ENCODE results near the gene ADAMTS14.

The ADAMTS14 gene

DNA sequence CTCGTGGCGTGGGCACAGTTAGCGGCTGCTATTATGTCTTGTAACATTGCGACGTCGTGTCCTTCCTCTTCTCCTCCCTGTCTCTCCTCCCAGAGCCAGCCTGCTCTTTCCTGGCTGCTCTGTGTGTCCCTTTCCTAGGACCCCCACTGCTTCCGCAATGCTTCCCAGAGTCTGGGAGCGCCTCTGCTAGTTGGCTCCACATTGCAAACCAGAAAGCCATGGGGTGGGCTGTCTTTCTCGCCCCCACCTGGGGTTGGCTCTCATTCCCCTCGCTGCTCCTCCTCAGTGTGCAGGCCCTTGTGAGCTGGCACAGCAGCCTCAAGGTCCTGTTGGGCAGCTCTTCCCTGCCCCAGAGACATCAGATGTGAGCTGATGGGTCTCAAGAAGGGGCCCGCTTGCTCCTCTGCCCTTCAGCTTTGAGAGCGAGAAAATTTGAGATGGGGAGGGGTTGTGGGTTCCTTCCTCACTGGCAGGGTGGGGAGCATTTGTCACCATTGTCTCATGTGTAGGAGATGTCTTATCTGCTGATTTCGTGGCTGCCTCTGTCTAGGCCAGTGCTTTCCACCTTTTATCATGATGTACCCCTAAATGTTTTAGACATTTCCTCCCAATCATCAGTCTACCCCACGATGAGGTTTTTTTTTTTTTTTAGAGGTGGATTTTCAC lies 3.3 kb downstream of the ADAMTS14 start:
- no peak for DNase-seq

DNA sequence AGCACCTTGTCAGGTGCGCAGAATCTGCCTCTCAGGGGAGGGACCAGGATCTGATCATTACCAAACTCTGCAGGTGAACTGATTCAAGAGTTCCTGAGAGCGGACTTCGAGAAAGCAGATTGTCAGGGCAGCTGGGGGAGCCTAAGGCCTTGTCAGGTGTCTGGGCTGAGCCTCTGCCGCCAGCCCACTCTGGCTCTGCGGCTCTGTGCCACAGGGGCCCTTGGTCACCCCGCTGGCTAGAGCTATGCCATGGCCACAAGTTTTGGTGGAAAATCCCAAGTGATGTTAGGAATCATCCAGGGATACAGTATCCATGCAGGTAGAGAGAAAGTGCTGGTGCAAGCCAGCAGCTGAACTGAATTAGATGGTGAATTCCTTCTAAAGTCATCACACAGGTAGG lies 4.2 kb downstream of the ADAMTS14 start:
- DNase-seq: no peak

DNA sequence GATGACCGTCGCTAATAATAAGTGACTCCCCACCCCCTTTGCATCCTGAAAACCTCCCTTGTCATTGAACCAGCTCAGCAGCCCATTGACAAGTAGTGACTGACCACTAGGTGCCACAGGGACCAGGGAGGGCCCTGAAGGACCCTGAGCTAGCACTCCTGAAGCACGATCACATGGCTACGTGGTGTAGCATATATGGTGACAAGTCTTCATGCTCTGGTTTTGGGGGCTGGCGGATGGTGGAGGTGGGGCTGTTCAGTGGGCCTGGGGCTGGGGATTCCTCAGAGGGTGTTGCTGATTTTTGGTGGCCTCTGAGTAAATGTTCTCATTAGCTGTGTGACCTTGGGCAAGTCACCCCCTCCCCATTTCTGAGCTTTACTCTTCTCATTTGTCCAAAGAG lies 4.7 kb downstream of the ADAMTS14 start:
- no peak for DNase-seq

DNA sequence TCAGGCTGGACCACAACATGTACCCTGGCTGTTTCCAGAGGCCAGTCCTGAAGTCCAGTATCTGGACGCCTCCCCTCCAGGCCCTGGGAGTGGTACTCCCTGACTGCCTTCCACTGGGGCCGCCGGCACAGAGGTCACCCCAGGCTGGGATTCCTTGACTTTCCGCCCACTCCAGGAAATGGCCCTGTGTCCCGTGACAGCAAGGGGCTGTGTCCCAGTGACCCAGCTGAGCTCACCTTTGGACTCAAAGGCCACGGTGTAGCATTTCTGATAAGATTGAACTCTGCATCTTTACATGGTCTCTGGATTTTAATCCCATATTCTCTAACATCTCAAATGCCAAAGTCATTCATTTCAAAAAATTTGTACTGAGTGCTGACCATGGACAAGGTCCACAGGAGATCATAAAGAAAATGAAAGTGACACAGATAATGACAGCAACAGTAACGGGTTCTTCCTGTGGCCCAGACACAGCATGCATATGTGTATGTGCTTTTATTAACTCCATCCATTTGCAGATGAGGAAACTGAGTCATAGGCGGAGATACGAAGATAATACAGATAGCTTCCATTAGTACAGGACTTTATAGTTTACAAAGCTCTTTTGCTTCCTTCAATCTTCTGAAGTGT lies 5.4 kb downstream of the ADAMTS14 start:
- DNase-seq: no peak

DNA sequence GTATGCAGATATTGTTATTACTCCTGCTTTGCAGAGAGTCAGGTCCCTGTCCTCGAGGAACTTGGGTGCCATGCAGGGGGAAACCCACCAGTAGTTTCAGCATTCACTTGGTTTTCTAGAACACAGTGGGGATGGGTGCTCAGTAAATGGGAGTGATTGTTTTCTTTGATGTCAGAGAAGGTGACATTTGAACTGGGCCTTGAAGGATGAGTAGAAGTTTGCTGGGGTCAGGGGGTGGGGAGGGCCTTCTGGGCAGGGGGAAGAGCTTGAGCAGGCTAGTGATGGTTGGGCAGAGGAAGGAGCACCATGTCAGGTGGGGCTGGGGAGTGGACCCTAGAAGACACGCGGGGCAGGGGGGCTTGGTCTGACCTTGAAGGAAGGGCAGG lies 5.9 kb downstream of the ADAMTS14 start:
- DNase-seq: no peak

DNA sequence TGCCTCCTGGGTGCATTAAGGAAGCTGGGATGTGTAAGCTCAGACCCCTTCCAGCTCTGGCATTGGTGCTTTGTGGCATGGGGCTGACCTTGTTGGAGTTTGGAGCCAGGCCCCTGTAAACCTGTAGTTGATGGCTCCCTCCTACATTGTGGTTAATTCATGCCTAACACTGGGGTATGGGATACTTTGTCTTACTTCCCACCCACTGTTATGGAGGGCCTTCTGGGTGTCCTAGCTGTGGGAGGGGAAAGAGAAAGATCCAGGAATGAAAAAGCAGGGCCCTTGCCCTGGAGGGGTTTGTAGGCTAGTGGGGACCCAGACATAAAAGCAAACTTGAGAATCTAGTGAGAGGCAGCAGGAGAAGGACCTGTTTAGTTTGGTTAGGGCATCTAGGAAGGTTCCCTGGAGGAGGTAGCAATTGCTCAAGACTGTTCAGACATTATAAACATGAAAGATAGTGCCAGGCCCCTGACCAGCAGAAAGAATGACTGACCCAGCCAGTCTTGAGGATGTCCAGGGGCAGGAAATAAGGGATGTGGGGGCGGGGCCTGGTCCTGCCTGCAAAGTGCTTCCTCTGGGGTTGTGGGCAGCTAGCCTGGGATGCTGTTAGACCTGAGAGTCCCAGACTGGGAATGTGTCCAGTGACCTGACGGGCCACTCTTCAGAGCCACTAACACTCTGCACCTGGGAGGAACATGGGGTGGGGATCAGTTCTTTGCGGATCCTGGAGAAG lies 6.6 kb downstream of the ADAMTS14 start:
- no peak for DNase-seq

DNA sequence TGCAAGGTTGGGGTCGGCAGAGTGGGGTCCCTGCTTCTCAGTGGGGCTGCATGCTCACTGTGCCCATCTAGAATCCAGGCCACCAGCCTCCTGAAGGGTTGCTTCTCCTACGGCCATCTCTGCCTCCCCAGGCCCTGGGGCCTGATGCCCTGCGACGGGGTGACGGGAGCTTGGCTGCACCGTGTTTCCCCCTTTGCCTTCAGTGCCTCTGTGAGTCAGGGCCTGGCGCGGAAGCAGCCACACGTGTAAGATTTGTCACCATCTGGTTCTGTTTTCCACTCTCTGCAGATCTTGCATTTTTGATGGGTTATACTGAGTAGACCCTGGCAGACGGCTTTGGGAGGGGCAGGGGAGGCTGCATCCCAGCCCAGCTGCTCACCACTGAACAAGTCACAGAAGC lies 7.2 kb downstream of the ADAMTS14 start:
- DNase-seq: no peak

DNA sequence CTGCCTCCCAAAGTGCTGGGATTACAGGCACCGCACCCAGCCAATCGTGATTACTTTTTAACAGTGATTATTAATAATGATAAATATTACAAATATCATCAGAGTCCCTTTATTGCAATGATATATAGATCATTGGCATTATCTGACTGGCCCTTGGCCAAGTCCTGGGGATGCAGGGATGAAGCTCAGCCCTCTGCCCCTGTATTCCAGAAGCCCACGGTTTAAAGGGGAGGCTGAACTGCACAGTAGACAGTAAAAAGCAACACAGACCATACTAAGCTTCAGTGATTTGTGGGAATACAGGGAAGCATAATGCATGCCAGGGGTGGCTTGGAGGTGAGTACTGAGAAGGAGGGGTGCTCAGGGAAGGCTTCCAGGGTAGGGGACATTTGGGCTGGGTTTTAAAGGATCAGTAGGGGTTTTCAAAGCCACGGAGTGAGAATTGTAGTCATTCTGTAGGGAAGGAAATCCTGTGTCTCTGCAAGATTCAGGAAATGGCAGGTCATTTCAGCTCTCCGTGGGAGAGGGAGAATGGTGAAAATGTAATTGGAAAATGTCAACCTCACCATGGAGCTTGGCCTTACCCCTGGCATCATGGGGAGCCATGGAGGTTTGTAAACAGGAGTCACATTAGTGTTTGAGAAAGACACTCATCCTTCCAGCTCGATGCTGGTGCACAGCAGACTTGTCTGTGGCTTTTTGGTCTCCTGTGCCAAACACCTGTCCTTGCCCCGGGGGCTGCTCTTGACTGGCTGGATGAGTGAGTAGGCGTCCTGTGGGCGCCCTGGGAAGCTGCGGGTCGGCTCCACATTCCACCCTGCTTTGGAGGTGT lies 8.8 kb downstream of the ADAMTS14 start:
- no peak for DNase-seq

DNA sequence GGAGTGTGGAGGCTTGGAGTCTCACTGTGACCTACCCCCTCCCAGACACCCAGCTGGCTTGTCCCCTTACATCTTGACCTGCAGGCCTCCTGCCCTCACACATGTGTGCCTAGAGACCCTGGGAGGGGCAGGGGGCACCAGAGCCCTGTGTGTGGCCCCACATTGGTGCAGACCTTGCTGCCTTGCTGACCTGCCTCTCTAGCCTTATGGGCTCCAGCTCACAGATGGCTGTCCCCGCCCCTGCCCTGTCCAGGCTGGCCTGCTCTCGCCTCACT lies 9.4 kb downstream of the ADAMTS14 start:
- no peak for DNase-seq

DNA sequence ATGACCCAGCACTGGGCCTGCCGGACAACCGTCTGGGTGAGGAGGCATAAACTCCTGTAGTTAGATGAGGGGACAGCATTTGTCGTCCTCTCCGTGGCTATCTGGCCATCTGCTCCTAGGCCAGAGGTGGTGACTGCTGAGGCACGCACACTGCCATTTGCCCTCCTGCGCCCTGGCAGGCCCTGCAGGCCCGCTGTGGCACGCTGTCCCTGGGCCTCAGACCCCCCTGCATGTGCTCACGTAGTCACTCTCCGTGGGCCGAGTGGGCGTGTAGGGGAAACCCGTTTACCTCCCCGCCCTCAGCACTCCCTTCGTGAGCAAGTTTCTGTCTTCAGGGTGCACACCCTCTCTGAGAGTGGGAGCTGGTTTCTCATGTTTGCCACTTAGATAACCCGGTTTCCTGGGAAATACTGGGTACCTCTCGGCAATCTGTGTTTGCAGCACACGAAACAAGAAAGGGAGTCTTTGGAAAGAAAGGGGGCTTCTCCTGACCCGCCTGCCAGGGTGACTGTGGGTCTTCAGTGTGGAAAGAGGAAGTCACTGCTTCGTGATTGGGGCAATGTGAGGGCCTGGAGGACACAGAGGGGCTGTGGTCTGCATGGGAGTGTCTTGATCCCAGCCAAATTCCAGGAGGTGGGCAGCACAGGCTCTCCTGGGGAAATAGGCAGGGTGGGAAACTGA lies 10.8 kb downstream of the ADAMTS14 start:
- DNase-seq: no peak

DNA sequence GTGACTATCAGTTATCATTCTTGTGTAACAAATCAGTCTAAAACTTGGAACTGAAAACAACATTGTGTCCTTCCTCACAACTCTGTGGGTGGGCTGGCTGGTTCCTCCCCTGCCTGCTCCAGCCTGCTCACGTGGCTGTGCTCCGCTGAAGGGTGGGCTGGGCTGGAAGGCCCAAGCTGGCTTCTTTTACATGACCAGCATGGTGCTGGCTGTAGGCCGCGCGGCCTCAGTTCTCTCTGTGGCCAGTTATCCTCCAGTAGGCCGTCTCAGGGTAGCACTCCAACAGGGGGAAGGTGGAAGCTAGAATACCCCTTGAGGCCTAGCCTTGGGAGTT lies 11.3 kb downstream of the ADAMTS14 start:
- no peak for DNase-seq

DNA sequence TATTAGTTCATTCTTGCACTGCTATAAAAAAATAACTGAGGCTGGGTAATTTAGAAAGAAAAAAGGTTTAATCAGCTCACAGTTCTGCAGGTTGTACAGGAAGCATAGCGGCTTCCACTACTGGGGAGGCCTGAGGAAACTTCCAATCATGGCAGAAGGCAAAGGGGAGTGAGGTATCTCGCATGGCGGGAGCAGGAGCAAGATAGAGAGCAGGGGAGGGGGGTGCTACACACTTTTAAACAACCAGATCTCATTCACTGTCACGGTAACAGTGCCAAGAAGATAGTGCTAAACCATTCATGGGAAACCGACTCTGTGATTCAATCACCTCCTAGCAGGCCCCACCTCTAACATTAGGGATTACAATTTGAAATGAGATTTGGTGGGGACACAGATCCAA lies 11.6 kb downstream of the ADAMTS14 start:
- DNase-seq: no peak

DNA sequence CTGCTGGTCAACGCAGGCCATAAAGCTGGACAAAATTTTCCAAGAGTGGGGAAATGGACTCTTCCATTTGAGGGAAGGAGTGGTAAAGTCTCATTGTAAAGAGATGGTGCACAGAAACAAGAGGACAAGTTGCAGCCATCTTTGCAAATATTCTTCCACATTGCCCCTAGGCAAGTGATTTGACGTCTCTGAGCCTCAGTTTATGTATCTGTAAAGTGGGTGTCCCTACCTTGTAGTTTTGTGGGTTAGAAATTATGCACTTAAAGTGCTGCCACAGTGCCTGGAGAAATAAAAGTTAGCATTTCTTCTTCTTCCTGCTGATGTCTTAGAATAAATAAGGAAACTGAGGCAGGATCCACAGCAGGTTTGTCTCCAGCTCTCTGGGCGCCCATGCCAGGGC lies 12.1 kb downstream of the ADAMTS14 start:
- DNase-seq: no peak

DNA sequence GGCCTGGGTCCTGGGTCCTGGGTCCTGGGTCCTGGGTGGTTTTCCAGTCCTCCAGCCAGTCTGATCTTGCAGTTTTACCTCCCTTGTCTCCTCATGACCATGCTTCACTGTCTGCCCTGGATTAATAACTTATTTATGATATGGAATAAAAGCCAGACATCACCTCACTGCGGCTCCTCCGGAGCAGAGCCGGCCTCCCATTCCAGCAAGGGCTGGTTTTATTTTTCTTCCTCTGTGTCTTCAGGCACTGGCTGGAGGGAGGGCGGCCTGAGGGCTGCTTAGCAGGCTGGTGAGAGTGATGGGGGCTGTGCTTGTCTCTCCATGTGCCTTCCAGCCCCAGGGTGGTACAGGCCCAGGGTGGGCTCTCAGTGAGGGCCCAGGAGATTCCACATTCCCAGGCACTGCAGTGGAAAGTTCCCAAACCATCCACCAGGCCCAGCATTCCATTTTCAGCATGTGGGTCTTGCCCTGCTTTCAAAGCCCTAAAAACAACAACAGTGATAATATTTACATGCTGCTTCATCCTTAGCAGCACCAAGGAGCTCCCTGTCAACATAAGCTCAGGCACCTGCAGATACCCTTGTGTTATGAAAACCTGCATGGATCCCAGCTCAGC lies 12.6 kb downstream of the ADAMTS14 start:
- no peak for DNase-seq

DNA sequence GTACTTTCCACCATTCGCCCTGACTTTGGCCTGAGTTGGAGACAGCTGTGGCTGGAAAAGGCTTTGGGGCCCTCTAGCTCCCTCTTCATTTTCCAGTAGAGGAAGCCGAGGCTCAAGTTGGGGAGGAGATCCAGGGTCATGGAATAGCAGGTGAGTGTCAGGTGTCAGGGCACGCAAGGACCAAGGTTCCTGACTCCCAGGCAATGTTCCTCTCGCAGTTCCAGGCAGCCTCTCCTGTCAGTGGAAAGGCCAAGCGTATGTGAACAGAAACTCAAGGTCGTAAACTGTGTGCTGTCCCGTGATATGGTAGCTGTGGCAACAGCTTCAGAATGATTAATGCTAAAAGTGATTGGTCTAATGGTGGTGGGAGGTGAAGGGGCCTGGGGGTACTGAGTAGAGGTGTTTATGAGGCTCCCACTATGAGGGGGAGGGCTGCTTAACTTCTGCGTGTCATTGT lies 13.2 kb downstream of the ADAMTS14 start:
- DNase-seq: no peak

DNA sequence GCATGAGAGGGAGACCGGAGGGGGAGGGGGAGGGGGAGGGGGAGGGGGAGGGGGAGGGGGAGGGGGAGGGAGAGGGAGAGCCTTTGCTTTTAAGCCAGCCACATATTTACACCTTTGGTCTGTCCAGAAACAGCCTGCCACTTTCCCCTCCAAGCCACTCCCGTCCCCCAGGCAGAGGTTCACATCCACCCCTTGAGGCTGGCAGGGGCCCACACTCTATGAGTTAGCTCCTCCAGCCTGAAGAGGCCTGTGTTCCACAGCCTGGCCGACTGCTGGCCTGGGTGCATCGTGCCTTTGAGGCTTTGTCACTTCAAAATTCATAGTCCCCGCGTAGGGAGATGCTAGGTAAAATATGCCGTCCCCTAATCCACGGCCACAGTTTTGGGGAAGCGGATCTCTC lies 16.5 kb downstream of the ADAMTS14 start:
- no peak for DNase-seq

DNA sequence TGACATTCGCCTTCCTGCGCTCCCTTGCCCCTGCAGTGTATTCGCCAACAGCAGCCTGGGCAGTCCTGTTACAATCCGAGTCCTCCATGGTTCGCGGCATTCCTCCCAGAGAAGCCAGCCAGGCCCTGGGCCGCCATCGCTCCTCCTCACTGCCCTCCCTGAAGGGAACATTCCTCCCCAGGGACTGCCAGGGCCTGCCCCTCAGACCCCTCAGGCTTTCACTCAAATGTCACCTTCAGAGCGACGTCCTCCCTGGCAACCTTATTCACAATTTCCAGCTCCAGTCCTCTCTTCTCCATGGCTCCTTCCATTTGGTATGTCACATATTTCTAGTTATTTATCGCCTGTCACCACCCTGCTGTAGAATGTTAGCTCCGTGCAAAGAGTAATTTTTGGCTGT lies 17.4 kb downstream of the ADAMTS14 start:
- no peak for DNase-seq

DNA sequence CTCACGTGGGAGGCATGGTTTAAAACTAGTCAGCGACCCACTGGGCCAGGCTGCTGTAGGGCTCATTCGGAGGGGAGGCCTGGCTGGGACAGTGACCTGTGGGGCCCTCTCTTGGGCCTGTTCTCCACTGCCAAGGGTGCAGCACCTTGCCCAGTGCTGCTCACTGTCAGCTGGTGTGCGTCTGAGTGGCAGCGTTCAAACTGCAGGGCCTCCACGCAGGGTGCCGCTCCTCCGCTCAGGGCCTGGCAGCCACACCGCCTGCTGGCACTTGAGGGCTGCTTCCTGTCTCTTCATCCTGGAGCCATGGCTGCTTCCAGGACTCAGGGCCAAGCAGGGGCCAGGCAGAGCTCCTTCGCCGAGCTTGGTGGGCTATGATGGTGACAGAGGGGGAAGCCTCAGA lies 18.3 kb downstream of the ADAMTS14 start:
- no peak for DNase-seq

DNA sequence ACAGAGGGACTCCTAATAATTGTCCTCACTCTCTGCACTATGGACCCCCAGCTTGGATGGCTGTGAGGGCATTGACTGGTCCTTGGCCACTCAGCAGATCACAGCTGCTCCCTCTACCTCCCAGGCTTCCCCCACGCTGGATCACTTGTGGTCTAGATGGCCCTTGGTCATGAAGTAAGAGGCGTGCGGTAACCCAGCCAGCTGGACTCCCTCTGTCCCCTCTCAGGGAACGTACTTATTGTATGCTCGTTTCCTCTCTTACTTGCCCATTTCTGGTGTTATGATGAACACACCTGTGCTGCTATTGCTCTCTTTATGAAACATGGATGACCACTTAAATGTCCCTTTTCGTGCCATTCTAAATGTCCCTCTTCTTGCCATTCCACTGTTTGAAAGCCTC lies 19.3 kb downstream of the ADAMTS14 start:
- no peak for DNase-seq

DNA sequence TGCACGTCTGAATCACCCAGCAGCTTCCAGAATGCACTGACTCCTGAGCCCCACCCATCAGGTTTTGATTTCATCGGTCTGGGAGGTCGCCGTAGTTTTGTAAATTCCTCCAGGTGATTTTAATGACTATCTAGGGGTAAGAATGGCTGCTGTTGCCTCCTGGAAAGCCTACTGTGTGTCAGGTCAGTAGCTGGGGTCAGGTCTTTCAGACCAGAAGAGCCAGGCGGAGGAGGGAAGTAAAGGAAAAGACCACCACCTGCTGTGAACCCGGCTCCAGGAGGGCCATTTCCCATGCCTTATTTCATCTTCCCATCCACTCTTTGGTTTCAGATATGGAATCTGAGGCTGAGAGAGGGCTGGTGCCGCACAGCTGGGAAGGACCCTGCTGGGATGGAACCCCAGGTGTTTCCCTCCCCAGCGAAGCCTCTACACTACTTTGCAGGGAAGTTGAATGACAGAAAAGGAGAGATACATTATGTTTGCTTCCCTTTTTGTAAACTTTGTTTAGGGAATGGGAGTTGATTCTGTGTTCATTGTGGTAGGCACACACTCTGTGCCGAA lies 19.8 kb downstream of the ADAMTS14 start:
- DNase-seq: no peak

DNA sequence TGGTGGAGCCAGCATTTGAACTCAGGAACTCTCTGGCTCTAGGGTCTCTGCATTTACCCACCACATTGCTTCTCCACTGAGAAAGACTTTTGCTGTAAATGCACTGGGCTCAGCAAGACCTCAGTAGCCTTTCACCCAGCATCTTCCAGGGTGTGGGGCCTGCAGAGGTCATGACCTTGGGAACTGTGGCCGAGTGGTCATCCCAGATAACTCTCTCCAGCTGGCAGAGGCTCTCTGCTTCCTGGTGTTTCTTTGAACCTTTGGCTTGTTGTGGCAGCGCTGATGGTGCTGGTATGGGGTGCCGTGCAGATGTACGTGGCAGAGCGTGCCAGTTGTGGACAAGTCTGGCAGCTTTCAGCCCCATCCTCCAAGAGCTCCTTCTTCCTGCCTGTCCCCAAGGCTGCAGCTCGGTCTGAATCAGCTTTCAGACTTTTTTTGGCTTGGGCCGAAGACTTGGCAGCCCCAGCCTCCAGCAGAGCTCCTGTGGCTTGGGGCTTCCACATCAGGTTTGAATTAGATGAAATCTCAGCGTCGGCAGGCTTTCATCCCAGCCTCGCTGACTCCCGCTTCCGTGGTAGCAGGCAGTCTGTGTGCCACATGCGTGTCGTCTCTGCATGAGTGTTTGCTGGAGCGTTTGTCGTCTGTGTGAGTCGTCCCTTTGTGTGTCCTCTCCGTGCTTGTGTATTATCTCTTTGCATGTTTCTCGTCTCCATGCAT lies 21.5 kb downstream of the ADAMTS14 start:
- no peak for DNase-seq
